Smooth muscle cell (in vitro differentiated cells): ENCODE data around the gene POLR3K. TPM values are rescaled to one million over a fixed set of nuclear protein-coding genes. Genes with fewer than 3 reads are reported as not detected.
"Not testable (repeated sequence)": the region's sequence is repeated elsewhere in the genome, so short reads cannot be mapped to it uniquely, and the experiment has no call there.

Experiments
- DNase-seq: peaks from one replicate; lab custom pipeline; 2025; ENCODE audit not compliant: unreplicated experiment; lab: John Stamatoyannopoulos, UW
- H2AFZ ChIP-seq: fragments of 200-600 bp; sonication (generic); 2 replicates; pipeline ENCODE4 v1.6.0; 2016; ENCODE audit warnings: antibody characterized with exemption, low read depth, mild to moderate bottlenecking
- H3F3A ChIP-seq: fragments of 200-600 bp; sonication (generic); 2 replicates; pipeline ENCODE4 v1.6.0; 2017; ENCODE audit warnings: antibody characterized with exemption, low read depth
- H3K27ac ChIP-seq: fragments of 200-600 bp; sonication (generic); 2 replicates; pipeline ENCODE4 v1.5.1; 2016; ENCODE audit warnings: low read depth, mild to moderate bottlenecking
- H3K27me3 ChIP-seq: fragments of 200-600 bp; sonication (generic); 2 replicates; pipeline ENCODE4 v1.6.1; 2016; ENCODE audit warnings: low read depth, mild to moderate bottlenecking
- H3K36me3 ChIP-seq: fragments of 200-600 bp; sonication (generic); 2 replicates; pipeline ENCODE4 v1.5.1; 2016; ENCODE audit warnings: low read depth
- H3K4me1 ChIP-seq: fragments of 200-600 bp; sonication (generic); 2 replicates; pipeline ENCODE4 v1.5.1; 2016; ENCODE audit warnings: low read depth
- H3K4me2 ChIP-seq: fragments of 200-600 bp; sonication (generic); 2 replicates; pipeline ENCODE4 v1.6.0; 2016; ENCODE audit warnings: mild to moderate bottlenecking
- H3K4me3 ChIP-seq: fragments of 200-600 bp; sonication (generic); 2 replicates; pipeline ENCODE4 v1.5.1; 2016; ENCODE audit warnings: mild to moderate bottlenecking
- H3K79me2 ChIP-seq: fragments of 200-600 bp; sonication (generic); 2 replicates; pipeline ENCODE4 v1.6.0; 2016; ENCODE audit warnings: low read depth, mild to moderate bottlenecking
- H3K9ac ChIP-seq: fragments of 200-600 bp; sonication (generic); 2 replicates; pipeline ENCODE4 v1.6.0; 2016; ENCODE audit warnings: low read depth
- H3K9me3 ChIP-seq: fragments of 200-600 bp; sonication (generic); replicated peaks from 2 replicates; pipeline ENCODE4 v1.5.1; 2016; ENCODE audit warnings: low read depth
- H4K20me1 ChIP-seq: fragments of 200-600 bp; sonication (generic); 2 replicates; pipeline ENCODE4 v1.6.0; 2016; ENCODE audit warnings: low read depth
- CTCF ChIP-seq: fragments of 200-600 bp; sonication (generic); IDR thresholded peaks from 2 replicates; pipeline ENCODE4 v1.5.1; 2017; ENCODE audit warnings: borderline replicate concordance, mild to moderate bottlenecking, antibody characterized with exemption; ENCODE audit not compliant: insufficient read depth, poor library complexity, severe bottlenecking
- WGBS: methylation state at CpG from one replicate; pipeline ENCODE4 v1.1.7; 2016; ENCODE audit warnings: low lambda C conversion rate; 5-methylcytosine and 5-hydroxymethylcytosine counted together
- polyA plus RNA-seq: library from polyadenylated mRNA; unstranded; fragments of >200 nt; fragmentation: Nextera tagmentation; extraction: Ambion mirVana; gene quantifications from 2 replicates; pipeline ENCODE4 v1.2.1, GENCODE V29; 2016
- total RNA-seq: library from RNA; depleted of rRNA; stranded (reverse); fragments of >200 nt; gene quantifications from 2 replicates; pipeline ENCODE4 v1.2.3, GENCODE V29; 2014

POLR3K gene
- total and polyA plus RNA-seq, 2 experiments from 2014 or later: 2.9 to 10.5 TPM

- Histone ChIP-seq H3F3A (no peaks in the 10 kb centered on the region), H3K4me1 (no peaks in the 10 kb centered on the region), H4K20me1 (no peaks in the 10 kb centered on the region), H3K4me2 (no peak overlapping the region), H3K9ac (no peak overlapping the region), H3K27ac (no peak overlapping the region), H3K4me3 (no peak overlapping the region), H3K27me3 (no peaks in the 10 kb centered on the region), H3K36me3 (no peaks in the 10 kb centered on the region), H3K9me3 (no peaks in the 10 kb centered on the region), H3K79me2 (no peaks in the 10 kb centered on the region), H2AFZ (no peak overlapping the region)
- DNase-seq: no peak
- no peak for TF ChIP-seq CTCF
- 82% methylated on average over 17 of the region's 17 CpGs for WGBS
Measured at GRCh38 chr16:35011-35677, 18.3 kb downstream of the POLR3K start.

GRCh38 chr16:34648-34987, 18.8 kb downstream of the POLR3K start:
- Histone ChIP-seq H3K9ac (no peak overlapping the region), H2AFZ (no peak overlapping the region), H3K27me3 (no peaks in the 10 kb centered on the region), H3K4me2 (no peak overlapping the region), H3K36me3 (no peaks in the 10 kb centered on the region), H3K27ac (no peak overlapping the region), H3K9me3 (no peaks in the 10 kb centered on the region), H4K20me1 (no peaks in the 10 kb centered on the region), H3K79me2 (no peaks in the 10 kb centered on the region), H3K4me3 (no peak overlapping the region), H3F3A (no peaks in the 10 kb centered on the region), H3K4me1 (no peaks in the 10 kb centered on the region)
- 91% methylated on average over 6 of the region's 6 CpGs for WGBS
- no peak for TF ChIP-seq CTCF
- no peak for DNase-seq

- Histone ChIP-seq H3K4me3 (no peak overlapping the region), H3K9me3 (no peaks in the 10 kb centered on the region), H3K27me3 (no peaks in the 10 kb centered on the region), H3K27ac (no peak overlapping the region), H3K79me2 (no peaks in the 10 kb centered on the region), H3K9ac (no peak overlapping the region), H3K4me1 (no peaks in the 10 kb centered on the region), H3K4me2 (no peak overlapping the region), H2AFZ (no peak overlapping the region), H3K36me3 (no peaks in the 10 kb centered on the region), H3F3A (no peaks in the 10 kb centered on the region), H4K20me1 (no peaks in the 10 kb centered on the region)
- no peak for DNase-seq
- WGBS: 87% methylated on average over 21 of the region's 21 CpGs
- no peak for TF ChIP-seq CTCF
Measured at GRCh38 chr16:33877-34647, 19.3 kb downstream of the POLR3K start.

- not testable (repeated sequence) for H3K27me3 ChIP-seq, H3K9ac ChIP-seq, H3K36me3 ChIP-seq, H2AFZ ChIP-seq, H3F3A ChIP-seq, DNase-seq, H3K79me2 ChIP-seq, H3K9me3 ChIP-seq, H3K4me1 ChIP-seq, H3K27ac ChIP-seq, H3K4me3 ChIP-seq, H3K4me2 ChIP-seq, H4K20me1 ChIP-seq
- WGBS: 92% methylated on average over 5 of the region's 8 CpGs
Measured at GRCh38 chr16:33154-33876, 20.1 kb downstream of the POLR3K start.

GRCh38 chr16:30627-31026, 22.8 kb downstream of the POLR3K start:
- H4K20me1 ChIP-seq, H3K9me3 ChIP-seq, DNase-seq, H3K4me1 ChIP-seq, H2AFZ ChIP-seq, H3K4me3 ChIP-seq, H3K4me2 ChIP-seq, H3K27ac ChIP-seq, H3K27me3 ChIP-seq, H3F3A ChIP-seq, H3K9ac ChIP-seq, H3K79me2 ChIP-seq, H3K36me3 ChIP-seq: not testable (repeated sequence)
- WGBS: 93% methylated on average over 2 of the region's 7 CpGs

GRCh38 chr16:25926-26348, 27.5 kb downstream of the POLR3K start:
- H3K27ac ChIP-seq, H3K4me1 ChIP-seq, H3K9ac ChIP-seq, H3F3A ChIP-seq, H4K20me1 ChIP-seq, H3K9me3 ChIP-seq, H2AFZ ChIP-seq, DNase-seq, H3K4me3 ChIP-seq, H3K4me2 ChIP-seq, H3K79me2 ChIP-seq, H3K36me3 ChIP-seq, H3K27me3 ChIP-seq: not testable (repeated sequence)
- WGBS: 69% methylated on average over 2 of the region's 5 CpGs
